T-cell (primary cell): ENCODE measurements around the gene MYO10. TPM values are rescaled to one million over a fixed set of nuclear protein-coding genes. Genes with fewer than 3 reads are reported as not detected.

Source experiments
- ATAC-seq, 4 experiments: fragments of 200-7000 bp in 3 of 4; fragments of 150-1000 bp in 1 of 4; cut with Tn5 transposase; replicated peaks in 1 of 4; 1 replicate in 3 of 4; 2 replicates in 1 of 4; pipeline ENCODE4 v1.10.0; 2021; ENCODE audit warnings: moderate library complexity in 3 of 4, mild to moderate bottlenecking in 2 of 4, moderate number of reproducible peaks in 1 of 4
- CTCF ChIA-PET, 2 donors: fragments of 300-600 bp; sonication (Branson Sonifier 250); formaldehyde crosslinking; loops; one replicate each; lab custom pipeline; 2022; ENCODE audit warnings: antibody characterized with exemption in 2 of 2; lab: Charles Lee
- POLR2A ChIA-PET, 2 donors: fragments of 300-600 bp; sonication (Branson Sonifier 250); formaldehyde crosslinking; loops; one replicate each; lab custom pipeline; 2022; ENCODE audit warnings: antibody characterized with exemption in 2 of 2; lab: Charles Lee
- DNase-seq, 35 experiments: peaks; one replicate each; pipeline versions ENCODE4 v3.0.0 to v3.0.0-alpha.2; 2013 to 2023
- H3K27ac ChIP-seq: one replicate; pipeline ENCODE4 v1.5.1; 2013; ENCODE audit warnings: low read length
- H3K27me3 ChIP-seq, 2 experiments: replicated peaks in 1 of 2; 1 replicate in 1 of 2; 2 replicates in 1 of 2; pipeline versions ENCODE4 v1.6.1 to v1.7.0; 2013; ENCODE audit warnings: low read length in 1 of 2, mixed read lengths in 1 of 2; ENCODE audit not compliant: control insufficient read depth in 2 of 2, insufficient read depth in 2 of 2; ENCODE audit errors: extremely low read depth in 1 of 2
- H3K36me3 ChIP-seq, 2 donors: 1 replicate in 1 of 2; 2 replicates in 1 of 2; pipeline versions ENCODE4 v1.6.1 to v1.7.0; 2013; ENCODE audit warnings: low read length in 1 of 2; ENCODE audit not compliant: control insufficient read depth in 2 of 2, insufficient read depth in 1 of 2; ENCODE audit errors: extremely low read depth in 1 of 2
- H3K4me1 ChIP-seq, 2 experiments: 1 replicate in 1 of 2; 2 replicates in 1 of 2; pipeline versions ENCODE4 v1.6.1 to v1.7.0; 2013; ENCODE audit warnings: low read length in 2 of 2, mixed read lengths in 1 of 2; ENCODE audit not compliant: insufficient read depth in 2 of 2, control insufficient read depth in 1 of 2; ENCODE audit errors: extremely low read depth in 1 of 2
- H3K4me3 ChIP-seq, 2 donors: 1 replicate in 1 of 2; 2 replicates in 1 of 2; pipeline versions ENCODE4 v1.5.1 to v1.7.0; 2013; ENCODE audit warnings: mild to moderate bottlenecking in 2 of 2, low read length in 1 of 2, moderate library complexity in 1 of 2; ENCODE audit not compliant: control insufficient read depth in 1 of 2; ENCODE audit errors: extremely low read depth in 1 of 2
- H3K9me3 ChIP-seq: 2 replicates; pipeline ENCODE4 v1.7.0; 2013
- H3K27ac Mint-ChIP-seq, 2 donors: one replicate each; pipeline ENCODE4 v1.8.0; 2020 to 2021; ENCODE audit warnings: mild to moderate bottlenecking in 2 of 2, mixed read lengths in 2 of 2
- H3K27me3 Mint-ChIP-seq, 2 donors: one replicate each; pipeline ENCODE4 v1.8.0; 2021 to 2022; ENCODE audit warnings: mixed read lengths in 2 of 2
- H3K36me3 Mint-ChIP-seq: one replicate; pipeline ENCODE4 v1.8.0; 2021; ENCODE audit warnings: mixed read lengths
- H3K4me1 Mint-ChIP-seq, 3 donors: one replicate each; pipeline ENCODE4 v1.8.0; 2020 to 2022; ENCODE audit warnings: mixed read lengths in 3 of 3, mild to moderate bottlenecking in 1 of 3
- H3K4me3 Mint-ChIP-seq, 3 donors: one replicate each; pipeline ENCODE4 v1.8.0; 2020 to 2022; ENCODE audit warnings: mild to moderate bottlenecking in 3 of 3, mixed read lengths in 3 of 3, moderate library complexity in 3 of 3
- H3K9me3 Mint-ChIP-seq, 3 donors: one replicate each; pipeline ENCODE4 v1.8.0; 2020 to 2022; ENCODE audit warnings: mixed read lengths in 3 of 3
- WGBS: methylation state at CpG from one replicate; pipeline ENCODE4 v1.1.5; 2013; ENCODE audit warnings: missing lambda C conversion rate; ENCODE audit not compliant: insufficient coverage; 5-methylcytosine and 5-hydroxymethylcytosine counted together
- total RNA-seq, 35 experiments: library from RNA in 6 of 35; stranded (reverse) in 6 of 35; fragments of 120-200 nt in 1 of 35; gene quantifications; one replicate each; pipeline versions ENCODE4 v1.2.1 to v1.2.4 and lab custom pipeline; 2013 to 2026

The MYO10 gene
- total RNA-seq, 5 donors from 2014 or later (not counting 1 experiment from before 2014, with no cell fraction given), result 0.20 to 0.47 (median 0.23) TPM; not detected in 2

GRCh38 chr5:16864631-16865131, 71.4 kb downstream of the MYO10 start:
- Histone ChIP-seq H3K36me3 (no peaks in the 10 kb centered on the region), H3K27me3 (no peaks in the 10 kb centered on the region), H3K4me1 (no peaks in the 10 kb centered on the region), H3K4me3 (no peak overlapping the region), H3K9me3 (no peaks in the 10 kb centered on the region), H3K27ac (no peak overlapping the region)
- Mint-ChIP-seq H3K36me3 (no peaks in the 10 kb centered on the region), H3K9me3 (peaks cover 0 to 4% (median 0%) of the 10 kb centered on the region in 3 donors), H3K27ac (no peak overlapping the region), H3K4me1 (no peaks in the 10 kb centered on the region), H3K4me3 (no peak overlapping the region), H3K27me3 (no peaks in the 10 kb centered on the region)
- DNase-seq (no peak), ATAC-seq (no peak)
- ChIA-PET POLR2A (no interaction called here), CTCF (no interaction called here)
- 43% methylated on average over 2 of the region's 4 CpGs for WGBS

GRCh38 chr5:16863469-16863946, 72.6 kb downstream of the MYO10 start:
- H3K9me3 Mint-ChIP-seq, result peaks cover 0 to 4% (median 0%) of the 10 kb centered on the region in 3 donors
- H3K4me3 Mint-ChIP-seq, result no peak overlapping the region
- no peaks in the 10 kb centered on the region for H3K36me3 ChIP-seq
- H3K4me1 Mint-ChIP-seq, result no peaks in the 10 kb centered on the region
- H3K27ac Mint-ChIP-seq, result no peak overlapping the region
- WGBS, result 80% methylated on average over 3 of the region's 5 CpGs
- H3K36me3 Mint-ChIP-seq, result no peaks in the 10 kb centered on the region
- no peak overlapping the region for H3K4me3 ChIP-seq
- CTCF ChIA-PET, result interaction anchor here in 1 of 2 donors (0.6 kb wide), 1 partner anchor 31 kb away, joined by 3 read pairs; no protein-coding TSS in a partner anchor
- no peaks in the 10 kb centered on the region for H3K27me3 ChIP-seq
- no peak for ATAC-seq
- H3K27me3 Mint-ChIP-seq, result no peaks in the 10 kb centered on the region
- H3K4me1 ChIP-seq, result no peaks in the 10 kb centered on the region
- DNase-seq, result no peak
- H3K27ac ChIP-seq, result no peak overlapping the region
- POLR2A ChIA-PET, result no interaction called here
- no peaks in the 10 kb centered on the region for H3K9me3 ChIP-seq

GRCh38 chr5:16862777-16863176, 73.3 kb downstream of the MYO10 start:
- Mint-ChIP-seq H3K9me3 (peaks cover 0 to 4% (median 0%) of the 10 kb centered on the region in 3 donors), H3K27ac (no peak overlapping the region), H3K4me1 (no peaks in the 10 kb centered on the region), H3K36me3 (no peaks in the 10 kb centered on the region), H3K27me3 (no peaks in the 10 kb centered on the region), H3K4me3 (no peak overlapping the region)
- Histone ChIP-seq H3K4me3 (no peak overlapping the region), H3K4me1 (no peaks in the 10 kb centered on the region), H3K9me3 (no peaks in the 10 kb centered on the region), H3K27ac (no peak overlapping the region), H3K36me3 (no peaks in the 10 kb centered on the region), H3K27me3 (no peaks in the 10 kb centered on the region)
- ATAC-seq (no peak), DNase-seq (no peak)
- ChIA-PET CTCF (no interaction called here), POLR2A (no interaction called here)
- 100% methylated on average over 2 of the region's 3 CpGs for WGBS

- DNase-seq, result no peak
- H3K4me3 ChIP-seq, result no peak overlapping the region
Observed at GRCh38 chr5:16859346-16859745, 76.7 kb downstream of the MYO10 start.

GRCh38 chr5:16858151-16858550, 77.9 kb downstream of the MYO10 start:
- Mint-ChIP-seq H3K27me3 (no peaks in the 10 kb centered on the region), H3K27ac (no peak overlapping the region), H3K4me1 (no peaks in the 10 kb centered on the region), H3K4me3 (no peak overlapping the region), H3K9me3 (peaks cover 0 to 4% (median 0%) of the 10 kb centered on the region in 3 donors), H3K36me3 (no peaks in the 10 kb centered on the region)
- POLR2A ChIA-PET, result no interaction called here
- H3K27ac ChIP-seq, result no peak overlapping the region
- ATAC-seq (no peak), DNase-seq (no peak)
- H3K36me3 ChIP-seq, result no peaks in the 10 kb centered on the region
- CTCF ChIA-PET, result no interaction called here
- H3K4me3 ChIP-seq, result no peak overlapping the region
- no peaks in the 10 kb centered on the region for H3K27me3 ChIP-seq
- no peaks in the 10 kb centered on the region for H3K4me1 ChIP-seq
- H3K9me3 ChIP-seq, result no peaks in the 10 kb centered on the region
- WGBS, result 90% methylated on average over 2 of the region's 6 CpGs

More at GRCh38 chr5:16859346-16859745, 76.7 kb downstream of the MYO10 start:
- ATAC-seq, result no peak
- Histone ChIP-seq H3K36me3 (no peaks in the 10 kb centered on the region), H3K27ac (no peak overlapping the region), H3K27me3 (no peaks in the 10 kb centered on the region), H3K9me3 (no peaks in the 10 kb centered on the region), H3K4me1 (no peaks in the 10 kb centered on the region)
- H3K9me3 Mint-ChIP-seq, result peaks cover 0 to 4% (median 0%) of the 10 kb centered on the region in 3 donors
- no peak overlapping the region for H3K27ac Mint-ChIP-seq
- no peak overlapping the region for H3K4me3 Mint-ChIP-seq
- no peaks in the 10 kb centered on the region for H3K27me3 Mint-ChIP-seq
- no peaks in the 10 kb centered on the region for H3K36me3 Mint-ChIP-seq
- ChIA-PET POLR2A (no interaction called here), CTCF (no interaction called here)
- H3K4me1 Mint-ChIP-seq, result no peaks in the 10 kb centered on the region

GRCh38 chr5:16857635-16858034, 78.5 kb downstream of the MYO10 start:
- H3K9me3 Mint-ChIP-seq, result peaks cover 0 to 4% (median 0%) of the 10 kb centered on the region in 3 donors
- ATAC-seq (no peak), DNase-seq (no peak)
- no peak overlapping the region for H3K4me3 ChIP-seq
- ChIA-PET CTCF (no interaction called here), POLR2A (interaction anchor here in 1 of 2 donors (0.6 kb wide), 1 partner anchor 428 kb away, joined by 3 read pairs; no protein-coding TSS in a partner anchor)
- no peaks in the 10 kb centered on the region for H3K36me3 ChIP-seq
- no peak overlapping the region for H3K4me3 Mint-ChIP-seq
- H3K27me3 Mint-ChIP-seq, result no peaks in the 10 kb centered on the region
- H3K9me3 ChIP-seq, result no peaks in the 10 kb centered on the region
- H3K27me3 ChIP-seq, result no peaks in the 10 kb centered on the region
- no peak overlapping the region for H3K27ac Mint-ChIP-seq
- no peaks in the 10 kb centered on the region for H3K36me3 Mint-ChIP-seq
- no peaks in the 10 kb centered on the region for H3K4me1 ChIP-seq
- H3K4me1 Mint-ChIP-seq, result no peaks in the 10 kb centered on the region
- WGBS, result 93% methylated on average over 2 of the region's 4 CpGs
- no peak overlapping the region for H3K27ac ChIP-seq
